HepG2 (cell line): ENCODE data around the gene PMEL. TPM values are rescaled to one million over a fixed set of nuclear protein-coding genes. Genes with fewer than 3 reads are reported as not detected.
A peak's percentile ranks its signal among the peaks of the same experiment; 100 is the strongest.

Experiments used
- AHR ChIP-seq: IDR thresholded peaks from 2 replicates; pipeline ENCODE4 v1.6.1; 2018; ENCODE audit warnings: missing genetic modification reagents, missing compliant biosample characterization
- GFI1 ChIP-seq: sonication (generic); formaldehyde crosslinking; IDR thresholded peaks from 2 replicates; pipeline ENCODE4 v1.5.0; 2020; ENCODE audit warnings: missing genetic modification reagents, mild to moderate bottlenecking, borderline replicate concordance
- HDAC2 ChIP-seq: sonication (generic); formaldehyde crosslinking; IDR thresholded peaks from 2 replicates; pipeline ENCODE4 v1.4.0; 2020; ENCODE audit warnings: missing genetic modification reagents
- HIVEP1 ChIP-seq: sonication (generic); formaldehyde crosslinking; IDR thresholded peaks from 2 replicates; pipeline ENCODE4 v1.4.0; 2020; ENCODE audit warnings: mild to moderate bottlenecking, missing genetic modification reagents
- HOXA7 ChIP-seq: sonication (generic); formaldehyde crosslinking; IDR thresholded peaks from 2 replicates; pipeline ENCODE4 v1.8.1; 2022; ENCODE audit warnings: mild to moderate bottlenecking, missing genetic modification reagents, moderate library complexity
- LCORL ChIP-seq, 2 experiments: fragments of 450-650 bp in 1 of 2; sonication (generic) in 1 of 2; formaldehyde crosslinking in 1 of 2; IDR thresholded peaks; 2 replicates each; pipeline versions ENCODE4 v1.5.0 to v1.6.1; 2017 to 2020; ENCODE audit warnings: antibody characterized with exemption in 1 of 2, missing genetic modification reagents in 1 of 2
- MTF2 ChIP-seq: sonication (generic); formaldehyde crosslinking; IDR thresholded peaks from 2 replicates; pipeline ENCODE4 v1.5.0; 2020; ENCODE audit warnings: missing genetic modification reagents, borderline replicate concordance
- MXI1 ChIP-seq: IDR thresholded peaks from 3 replicates; pipeline ENCODE4 v1.6.1; 2012; ENCODE audit warnings: low read depth, low read length, inconsistent platforms, borderline replicate concordance
- NFYC ChIP-seq: IDR thresholded peaks from 2 replicates; pipeline ENCODE4 v1.6.1; 2016; ENCODE audit warnings: missing genetic modification reagents, missing compliant biosample characterization
- TRIM24 ChIP-seq: sonication (generic); formaldehyde crosslinking; IDR thresholded peaks from 2 replicates; pipeline ENCODE4 v1.8.0; 2022; ENCODE audit warnings: mild to moderate bottlenecking, missing genetic modification reagents
- ZKSCAN1 ChIP-seq: fragments of 150-350 bp; IDR thresholded peaks from 2 replicates; pipeline ENCODE4 v1.6.1; 2014; ENCODE audit warnings: low read length
- ZNF607 ChIP-seq: sonication (generic); formaldehyde crosslinking; IDR thresholded peaks from 2 replicates; pipeline ENCODE4 v1.5.1; 2020; ENCODE audit warnings: missing genetic modification reagents, mild to moderate bottlenecking, borderline replicate concordance
- ZNF615 ChIP-seq: sonication (generic); formaldehyde crosslinking; IDR thresholded peaks from 2 replicates; pipeline ENCODE4 v1.5.0; 2020; ENCODE audit warnings: mild to moderate bottlenecking, missing genetic modification reagents, borderline replicate concordance
- polyA plus RNA-seq, 8 experiments: library from polyadenylated mRNA; depleted of rRNA in 3 of 8; stranded (reverse) in 7 of 8; unstranded in 1 of 8; fragments of >200 nt; fragmentation: Illumina TruSeq in 4 of 8; extraction: Trizol in 4 of 8; gene quantifications; 2 replicates each; pipeline versions ENCODE4 v1.2.1 to v1.2.3, GENCODE V29; 2011 to 2016; ENCODE audit warnings: low read depth in 4 of 8, missing spikeins in 1 of 8, mixed read lengths in 1 of 8; ENCODE audit not compliant: insufficient read depth in 1 of 8
- total RNA-seq, 5 experiments: library from RNA; depleted of rRNA; stranded (reverse); fragments of >200 nt; fragmentation: Illumina TruSeq; extraction: Trizol; gene quantifications; 2 replicates each; pipeline ENCODE4 v1.2.3, GENCODE V29; 2016; ENCODE audit warnings: low read depth in 1 of 5
- TF ChIP-seq, protein P1 (sequence below): sonication (generic); formaldehyde crosslinking; IDR thresholded peaks from 2 replicates; pipeline ENCODE4 v1.4.0; 2020; ENCODE audit warnings: mild to moderate bottlenecking, low read depth, missing genetic modification reagents
- TF ChIP-seq, protein P2 (sequence below): sonication (generic); formaldehyde crosslinking; IDR thresholded peaks from 2 replicates; pipeline ENCODE4 v1.8.0; 2022; ENCODE audit warnings: mild to moderate bottlenecking, missing genetic modification reagents; ENCODE audit not compliant: insufficient replicate concordance
- TF ChIP-seq, protein P3 (sequence below): sonication (generic); formaldehyde crosslinking; IDR thresholded peaks from 2 replicates; pipeline ENCODE4 v1.5.1; 2020; ENCODE audit warnings: mild to moderate bottlenecking, missing genetic modification reagents, moderate library complexity
- TF ChIP-seq, protein P4 (sequence below): sonication (generic); formaldehyde crosslinking; IDR thresholded peaks from 2 replicates; pipeline ENCODE4 v1.5.0; 2020; ENCODE audit warnings: missing genetic modification reagents, mild to moderate bottlenecking, borderline replicate concordance
- TF ChIP-seq, protein P5 (sequence below): sonication (generic); formaldehyde crosslinking; IDR thresholded peaks from 2 replicates; pipeline ENCODE4 v1.4.0; 2020; ENCODE audit warnings: missing genetic modification reagents
- TF ChIP-seq, protein P6 (sequence below): sonication (generic); formaldehyde crosslinking; IDR thresholded peaks from 2 replicates; pipeline ENCODE4 v1.8.0; 2022; ENCODE audit warnings: mild to moderate bottlenecking, missing genetic modification reagents

PMEL gene
- total and polyA plus RNA-seq, 2 of the 13 experiments (the other 11 are each of a cell fraction or from before 2014, with no cell fraction given), result 0.49 to 3.3 TPM

DNA sequence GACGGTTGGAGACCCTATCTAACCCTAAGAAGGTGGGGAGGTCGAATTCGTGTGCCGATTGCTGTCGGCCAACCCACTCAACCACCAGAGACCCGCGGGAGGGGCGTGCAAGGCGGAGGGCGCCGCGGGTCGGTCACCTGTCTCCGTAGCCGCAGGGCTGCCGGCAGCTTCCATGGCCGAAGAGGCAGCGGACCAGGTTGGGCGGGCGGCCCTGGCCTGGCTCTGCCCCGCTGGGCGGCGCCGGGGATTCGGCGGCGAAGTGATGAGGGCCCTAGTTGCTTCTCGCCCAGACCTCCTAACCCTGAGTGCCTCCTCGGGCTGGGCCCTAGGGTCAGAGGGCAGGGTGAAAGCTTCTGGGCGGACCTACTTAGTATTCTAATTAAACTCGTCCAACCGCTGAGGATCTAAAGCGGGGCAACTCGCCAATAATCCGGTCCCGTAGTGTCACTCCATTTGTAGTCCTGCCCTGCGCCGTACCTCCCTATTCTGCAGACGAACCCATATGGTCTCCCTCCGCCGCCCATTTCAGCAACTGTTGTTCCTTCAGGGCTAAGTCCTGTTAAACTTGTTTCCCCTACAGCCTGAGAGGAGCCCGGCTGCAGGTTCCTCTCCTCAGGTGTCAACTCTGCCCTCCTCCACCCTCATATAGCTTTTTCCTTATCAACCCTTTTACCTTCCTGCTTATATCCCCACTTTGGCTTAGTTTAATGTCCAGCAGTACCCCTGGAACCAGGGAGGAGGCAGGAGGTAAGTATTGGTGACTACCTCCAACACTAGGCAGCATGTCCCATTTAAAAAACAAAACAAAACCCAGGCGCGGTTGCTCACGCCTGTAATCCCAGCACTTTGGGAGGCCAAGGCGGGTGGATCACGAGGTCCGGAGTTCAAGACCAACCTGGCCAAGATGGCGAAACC is 38.0 kb downstream of the PMEL start, which contains the start of gene PYM1 (continued):
- TF ChIP-seq, protein P1, sequence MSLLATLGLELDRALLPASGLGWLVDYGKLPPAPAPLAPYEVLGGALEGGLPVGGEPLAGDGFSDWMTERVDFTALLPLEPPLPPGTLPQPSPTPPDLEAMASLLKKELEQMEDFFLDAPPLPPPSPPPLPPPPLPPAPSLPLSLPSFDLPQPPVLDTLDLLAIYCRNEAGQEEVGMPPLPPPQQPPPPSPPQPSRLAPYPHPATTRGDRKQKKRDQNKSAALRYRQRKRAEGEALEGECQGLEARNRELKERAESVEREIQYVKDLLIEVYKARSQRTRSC (CRISPR knock-in tag), result 0 out of 2 replicates have a peak, but pooled peaks have one; percentile 18
- no peak for TF ChIP-seq TRIM24 (CRISPR knock-in tag)
- TF ChIP-seq MXI1, result 0 out of 3 replicates have a peak, but pooled peaks have one; percentile 41
- TF ChIP-seq HIVEP1 (CRISPR knock-in tag), result no peak
- TF ChIP-seq, protein P2, sequence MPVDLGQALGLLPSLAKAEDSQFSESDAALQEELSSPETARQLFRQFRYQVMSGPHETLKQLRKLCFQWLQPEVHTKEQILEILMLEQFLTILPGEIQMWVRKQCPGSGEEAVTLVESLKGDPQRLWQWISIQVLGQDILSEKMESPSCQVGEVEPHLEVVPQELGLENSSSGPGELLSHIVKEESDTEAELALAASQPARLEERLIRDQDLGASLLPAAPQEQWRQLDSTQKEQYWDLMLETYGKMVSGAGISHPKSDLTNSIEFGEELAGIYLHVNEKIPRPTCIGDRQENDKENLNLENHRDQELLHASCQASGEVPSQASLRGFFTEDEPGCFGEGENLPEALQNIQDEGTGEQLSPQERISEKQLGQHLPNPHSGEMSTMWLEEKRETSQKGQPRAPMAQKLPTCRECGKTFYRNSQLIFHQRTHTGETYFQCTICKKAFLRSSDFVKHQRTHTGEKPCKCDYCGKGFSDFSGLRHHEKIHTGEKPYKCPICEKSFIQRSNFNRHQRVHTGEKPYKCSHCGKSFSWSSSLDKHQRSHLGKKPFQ (CRISPR knock-in tag), result peak; percentile 79
- peak; percentile 21; the same call in 1 of the 2 replicates for TF ChIP-seq HDAC2 (CRISPR knock-in tag)
- no peak for TF ChIP-seq ZNF607
- TF ChIP-seq, protein P3, sequence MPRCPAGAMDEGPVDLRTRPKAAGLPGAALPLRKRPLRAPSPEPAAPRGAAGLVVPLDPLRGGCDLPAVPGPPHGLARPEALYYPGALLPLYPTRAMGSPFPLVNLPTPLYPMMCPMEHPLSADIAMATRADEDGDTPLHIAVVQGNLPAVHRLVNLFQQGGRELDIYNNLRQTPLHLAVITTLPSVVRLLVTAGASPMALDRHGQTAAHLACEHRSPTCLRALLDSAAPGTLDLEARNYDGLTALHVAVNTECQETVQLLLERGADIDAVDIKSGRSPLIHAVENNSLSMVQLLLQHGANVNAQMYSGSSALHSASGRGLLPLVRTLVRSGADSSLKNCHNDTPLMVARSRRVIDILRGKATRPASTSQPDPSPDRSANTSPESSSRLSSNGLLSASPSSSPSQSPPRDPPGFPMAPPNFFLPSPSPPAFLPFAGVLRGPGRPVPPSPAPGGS, result no peak; the same call in 1 of the 2 replicates
- TF ChIP-seq HOXA7 (CRISPR knock-in tag), result no peak
- TF ChIP-seq NFYC (CRISPR knock-in tag), result peak; percentile 54; the same call in 1 of the 2 replicates
- TF ChIP-seq AHR, result no peak
- TF ChIP-seq, protein P4, sequence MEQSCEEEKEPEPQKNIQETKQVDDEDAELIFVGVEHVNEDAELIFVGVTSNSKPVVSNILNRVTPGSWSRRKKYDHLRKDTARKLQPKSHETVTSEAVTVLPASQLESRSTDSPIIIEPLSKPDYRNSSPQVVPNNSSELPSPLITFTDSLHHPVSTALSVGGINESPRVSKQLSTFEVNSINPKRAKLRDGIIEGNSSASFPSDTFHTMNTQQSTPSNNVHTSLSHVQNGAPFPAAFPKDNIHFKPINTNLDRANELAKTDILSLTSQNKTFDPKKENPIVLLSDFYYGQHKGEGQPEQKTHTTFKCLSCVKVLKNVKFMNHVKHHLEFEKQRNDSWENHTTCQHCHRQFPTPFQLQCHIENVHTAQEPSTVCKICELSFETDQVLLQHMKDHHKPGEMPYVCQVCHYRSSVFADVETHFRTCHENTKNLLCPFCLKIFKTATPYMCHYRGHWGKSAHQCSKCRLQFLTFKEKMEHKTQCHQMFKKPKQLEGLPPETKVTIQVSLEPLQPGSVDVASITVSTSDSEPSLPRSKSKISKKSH (CRISPR knock-in tag), result no peak
- TF ChIP-seq, protein P5, sequence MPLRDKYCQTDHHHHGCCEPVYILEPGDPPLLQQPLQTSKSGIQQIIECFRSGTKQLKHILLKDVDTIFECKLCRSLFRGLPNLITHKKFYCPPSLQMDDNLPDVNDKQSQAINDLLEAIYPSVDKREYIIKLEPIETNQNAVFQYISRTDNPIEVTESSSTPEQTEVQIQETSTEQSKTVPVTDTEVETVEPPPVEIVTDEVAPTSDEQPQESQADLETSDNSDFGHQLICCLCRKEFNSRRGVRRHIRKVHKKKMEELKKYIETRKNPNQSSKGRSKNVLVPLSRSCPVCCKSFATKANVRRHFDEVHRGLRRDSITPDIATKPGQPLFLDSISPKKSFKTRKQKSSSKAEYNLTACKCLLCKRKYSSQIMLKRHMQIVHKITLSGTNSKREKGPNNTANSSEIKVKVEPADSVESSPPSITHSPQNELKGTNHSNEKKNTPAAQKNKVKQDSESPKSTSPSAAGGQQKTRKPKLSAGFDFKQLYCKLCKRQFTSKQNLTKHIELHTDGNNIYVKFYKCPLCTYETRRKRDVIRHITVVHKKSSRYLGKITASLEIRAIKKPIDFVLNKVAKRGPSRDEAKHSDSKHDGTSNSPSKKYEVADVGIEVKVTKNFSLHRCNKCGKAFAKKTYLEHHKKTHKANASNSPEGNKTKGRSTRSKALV (CRISPR knock-in tag), result no peak
- peak; percentile 62; the same call in 1 of the 2 replicates for TF ChIP-seq GFI1 (CRISPR knock-in tag)
- TF ChIP-seq ZKSCAN1, result no peak
- no peak for TF ChIP-seq LCORL (IDR thresholded peaks at IDR 0.05)
- peak; percentile 4; the same call in 1 of the 2 replicates for TF ChIP-seq LCORL (CRISPR knock-in tag; IDR thresholded peaks at IDR 0.05)
- no peak for TF ChIP-seq ZNF615
- no peak for TF ChIP-seq MTF2 (CRISPR knock-in tag)
- TF ChIP-seq, protein P6, sequence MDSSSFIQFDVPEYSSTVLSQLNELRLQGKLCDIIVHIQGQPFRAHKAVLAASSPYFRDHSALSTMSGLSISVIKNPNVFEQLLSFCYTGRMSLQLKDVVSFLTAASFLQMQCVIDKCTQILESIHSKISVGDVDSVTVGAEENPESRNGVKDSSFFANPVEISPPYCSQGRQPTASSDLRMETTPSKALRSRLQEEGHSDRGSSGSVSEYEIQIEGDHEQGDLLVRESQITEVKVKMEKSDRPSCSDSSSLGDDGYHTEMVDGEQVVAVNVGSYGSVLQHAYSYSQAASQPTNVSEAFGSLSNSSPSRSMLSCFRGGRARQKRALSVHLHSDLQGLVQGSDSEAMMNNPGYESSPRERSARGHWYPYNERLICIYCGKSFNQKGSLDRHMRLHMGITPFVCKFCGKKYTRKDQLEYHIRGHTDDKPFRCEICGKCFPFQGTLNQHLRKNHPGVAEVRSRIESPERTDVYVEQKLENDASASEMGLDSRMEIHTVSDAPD (CRISPR knock-in tag), result no peak
